ENCODE results near the gene JAG1.

JAG1 gene

DNA sequence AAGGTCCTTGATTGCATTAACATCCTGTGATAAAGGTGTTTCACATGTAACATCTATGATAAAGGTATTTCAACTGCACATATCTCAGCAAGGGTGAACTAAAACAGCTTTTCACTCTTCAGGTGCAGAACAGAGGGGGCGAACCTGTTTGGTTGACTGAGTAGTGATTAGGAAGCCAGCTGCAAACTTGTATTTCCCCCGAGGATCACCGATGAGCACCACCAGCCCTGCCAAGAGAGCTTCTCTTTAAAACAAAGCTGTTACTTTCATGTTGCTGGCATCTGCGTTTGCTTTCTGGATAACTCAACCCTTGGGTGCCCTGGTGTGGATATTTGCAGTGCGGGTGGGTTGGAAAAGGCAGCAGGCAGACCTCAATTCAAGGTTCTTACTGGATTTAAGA is 39.6 kb downstream of the JAG1 start:
- Histone ChIP-seq H3K27me3 (replicated peaks; ENCODE audit: control insufficient read depth, insufficient read depth, low read length) (no peaks in the 10 kb centered on the region), H3K4me1 (ENCODE audit: control insufficient read depth, insufficient read depth, low read length) (peaks cover 41% of the 10 kb centered on the region)

DNA sequence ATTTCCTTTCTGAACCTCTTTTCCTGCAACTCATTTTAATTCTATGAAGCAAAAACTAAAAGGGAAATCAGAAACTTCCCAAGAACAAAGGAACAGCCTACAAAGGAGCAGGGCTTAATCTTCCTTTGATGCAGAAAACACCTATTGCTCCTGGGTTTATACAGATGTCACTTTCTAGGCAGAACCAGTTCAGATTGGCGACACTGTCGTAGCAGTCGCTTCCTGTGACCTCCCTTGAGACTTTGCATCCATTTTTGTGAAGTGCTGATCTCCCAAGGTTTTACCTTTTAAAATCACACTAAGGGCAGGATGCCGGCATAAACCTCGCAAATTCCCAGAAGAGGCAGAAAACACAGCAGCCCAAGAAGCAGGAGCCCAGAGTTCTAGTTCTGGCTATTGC is 40.1 kb downstream of the JAG1 start:
- no peaks in the 10 kb centered on the region for H3K9me3 ChIP-seq (ENCODE audit: control insufficient read depth, low read length)
- peaks cover 41% of the 10 kb centered on the region for H3K4me1 ChIP-seq (ENCODE audit: control insufficient read depth, insufficient read depth, low read length)
- DNase-seq (ENCODE audit: low read depth): no peak
- H3K36me3 ChIP-seq (ENCODE audit: control insufficient read depth, insufficient read depth, low read length, severe bottlenecking): peaks cover 11% of the 10 kb centered on the region
- H3K27me3 ChIP-seq (replicated peaks; ENCODE audit: control insufficient read depth, insufficient read depth, low read length): no peaks in the 10 kb centered on the region
- H3K4me3 ChIP-seq (ENCODE audit: low read length): no peak overlapping the region
- H3K9ac ChIP-seq (ENCODE audit: low read length): no peak overlapping the region

More for the DNA sequence above, 39.6 kb downstream of the JAG1 start:
- Histone ChIP-seq H3K36me3 (ENCODE audit: control insufficient read depth, insufficient read depth, low read length, severe bottlenecking) (peaks cover 16% of the 10 kb centered on the region), H3K4me3 (ENCODE audit: low read length) (no peak overlapping the region), H3K9ac (ENCODE audit: low read length) (no peak overlapping the region), H3K9me3 (ENCODE audit: control insufficient read depth, low read length) (no peaks in the 10 kb centered on the region)
- no peak for DNase-seq (ENCODE audit: low read depth)

DNA sequence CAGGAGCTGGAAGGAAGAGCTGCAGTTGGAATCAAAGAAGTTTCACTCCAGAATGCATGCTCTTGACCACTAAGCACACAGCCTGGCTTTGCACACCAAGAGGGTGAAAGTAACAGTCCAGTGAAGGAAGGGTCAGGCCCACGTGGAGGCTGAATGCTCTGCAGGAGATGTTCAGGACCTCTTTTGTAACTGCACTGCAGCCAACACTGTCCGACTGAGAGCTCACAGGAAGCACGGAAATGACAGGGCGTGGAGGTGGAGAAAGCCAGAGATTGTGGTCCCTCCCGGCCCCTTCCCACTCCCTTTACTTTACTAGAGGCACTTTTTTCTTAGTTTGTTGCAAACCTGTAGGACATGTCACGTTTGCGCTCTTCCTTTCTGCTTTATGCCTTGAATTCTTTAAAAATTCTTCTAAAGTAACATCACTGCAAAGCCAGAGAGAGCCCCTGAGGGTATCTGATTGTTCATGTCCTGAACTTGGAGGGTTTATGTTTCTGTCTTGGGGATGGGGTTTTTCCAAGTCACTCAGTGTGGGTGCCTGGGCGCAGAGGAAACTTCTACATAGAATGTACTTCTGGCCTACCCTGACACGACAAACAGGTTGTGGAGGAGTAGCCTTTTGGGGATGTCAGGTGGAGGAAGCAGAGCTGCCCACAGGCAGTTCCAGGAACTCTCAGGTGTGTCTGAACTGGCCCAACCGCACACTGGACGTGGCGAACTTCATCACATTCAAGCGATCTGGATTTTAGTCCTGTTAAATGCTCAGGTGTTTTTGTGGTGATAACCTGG is 40.9 kb downstream of the JAG1 start:
- Histone ChIP-seq H3K4me1 (ENCODE audit: control insufficient read depth, insufficient read depth, low read length) (peaks cover 45% of the 10 kb centered on the region), H3K27me3 (replicated peaks; ENCODE audit: control insufficient read depth, insufficient read depth, low read length) (no peaks in the 10 kb centered on the region), H3K4me3 (ENCODE audit: low read length) (no peak overlapping the region), H3K9ac (ENCODE audit: low read length) (no peak overlapping the region), H3K9me3 (ENCODE audit: control insufficient read depth, low read length) (no peaks in the 10 kb centered on the region), H3K36me3 (ENCODE audit: control insufficient read depth, insufficient read depth, low read length, severe bottlenecking) (peaks cover 4% of the 10 kb centered on the region)
- DNase-seq (ENCODE audit: low read depth): no peak

DNA sequence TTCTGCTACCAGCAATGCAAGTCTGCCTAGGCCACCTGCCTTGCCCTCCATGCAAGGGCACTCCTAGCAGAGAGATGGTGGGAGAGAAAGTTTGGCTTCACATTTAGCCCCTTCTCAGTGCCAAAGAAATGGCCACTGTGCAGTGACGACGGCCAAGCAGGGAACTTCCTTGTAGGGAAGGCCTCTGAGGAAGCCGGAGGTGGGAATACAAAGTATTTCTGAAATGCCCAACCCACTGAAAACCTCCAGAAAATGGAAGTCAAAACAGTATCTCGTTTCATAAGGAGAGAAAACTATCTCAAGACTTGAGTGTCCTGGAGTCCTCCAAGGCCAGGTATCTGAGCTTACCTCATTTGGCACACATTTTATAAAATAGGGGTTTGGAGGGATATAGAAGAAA is 42.7 kb downstream of the JAG1 start:
- Histone ChIP-seq H3K4me3 (ENCODE audit: low read length) (no peak overlapping the region), H3K27me3 (replicated peaks; ENCODE audit: control insufficient read depth, insufficient read depth, low read length) (no peaks in the 10 kb centered on the region), H3K36me3 (ENCODE audit: control insufficient read depth, insufficient read depth, low read length, severe bottlenecking) (no peaks in the 10 kb centered on the region), H3K9ac (ENCODE audit: low read length) (no peak overlapping the region), H3K9me3 (ENCODE audit: control insufficient read depth, low read length) (no peaks in the 10 kb centered on the region), H3K4me1 (ENCODE audit: control insufficient read depth, insufficient read depth, low read length) (peaks cover 44% of the 10 kb centered on the region)
- no peak for DNase-seq (ENCODE audit: low read depth)

DNA sequence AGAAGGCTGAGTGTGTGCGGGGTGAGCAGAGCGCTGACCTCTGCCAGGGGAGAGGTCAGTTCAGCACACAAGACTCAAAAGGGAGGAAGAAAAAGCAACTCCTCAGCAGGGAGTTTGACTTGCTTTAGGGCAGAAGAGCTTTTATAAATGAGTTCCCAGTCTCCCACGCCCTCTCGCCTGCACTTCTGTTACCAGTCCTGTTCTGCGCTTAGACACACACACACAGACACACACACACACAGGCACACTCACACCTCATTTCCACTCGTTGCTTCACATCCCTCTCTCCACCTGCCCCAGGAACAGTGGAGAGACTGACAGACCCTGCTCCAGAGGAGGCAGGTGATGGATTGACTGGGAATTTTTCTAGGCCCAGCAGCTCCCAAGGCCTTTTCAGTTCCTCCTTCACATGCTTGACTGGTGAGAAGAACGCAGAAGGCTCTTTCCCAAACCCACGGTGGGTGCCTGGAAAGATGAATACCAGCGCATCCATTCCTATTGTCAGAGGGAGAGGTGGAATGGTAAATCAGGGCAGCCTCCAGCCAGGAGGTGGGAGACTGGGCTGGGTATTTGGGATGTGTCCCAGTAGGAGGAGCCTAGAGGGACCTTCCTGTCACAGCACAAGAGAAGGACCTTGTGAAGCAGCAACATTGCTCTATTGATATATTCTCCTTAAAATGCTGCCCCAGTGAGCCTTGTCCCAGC is 43.7 kb downstream of the JAG1 start:
- Histone ChIP-seq H3K27me3 (replicated peaks; ENCODE audit: control insufficient read depth, insufficient read depth, low read length) (no peaks in the 10 kb centered on the region), H3K4me1 (ENCODE audit: control insufficient read depth, insufficient read depth, low read length) (peaks cover 34% of the 10 kb centered on the region), H3K9ac (ENCODE audit: low read length) (no peak overlapping the region), H3K9me3 (ENCODE audit: control insufficient read depth, low read length) (no peaks in the 10 kb centered on the region), H3K4me3 (ENCODE audit: low read length) (no peak overlapping the region), H3K36me3 (ENCODE audit: control insufficient read depth, insufficient read depth, low read length, severe bottlenecking) (no peaks in the 10 kb centered on the region)
- DNase-seq (ENCODE audit: low read depth): no peak

- H3K27me3 ChIP-seq (replicated peaks; ENCODE audit: control insufficient read depth, insufficient read depth, low read length): no peaks in the 10 kb centered on the region
- no peaks in the 10 kb centered on the region for H3K36me3 ChIP-seq (ENCODE audit: control insufficient read depth, insufficient read depth, low read length, severe bottlenecking)
- peak overlapping the region; percentile 9 for H3K4me3 ChIP-seq (ENCODE audit: low read length)
- DNase-seq (ENCODE audit: low read depth): peak; percentile 38
- H3K9me3 ChIP-seq (ENCODE audit: control insufficient read depth, low read length): no peaks in the 10 kb centered on the region
- H3K4me1 ChIP-seq (ENCODE audit: control insufficient read depth, insufficient read depth, low read length): peaks cover 44% of the 10 kb centered on the region
- H3K9ac ChIP-seq (ENCODE audit: low read length): no peak overlapping the region
Measured at GRCh38 chr20:10626896-10627295, 46.9 kb downstream of the JAG1 start.

DNA sequence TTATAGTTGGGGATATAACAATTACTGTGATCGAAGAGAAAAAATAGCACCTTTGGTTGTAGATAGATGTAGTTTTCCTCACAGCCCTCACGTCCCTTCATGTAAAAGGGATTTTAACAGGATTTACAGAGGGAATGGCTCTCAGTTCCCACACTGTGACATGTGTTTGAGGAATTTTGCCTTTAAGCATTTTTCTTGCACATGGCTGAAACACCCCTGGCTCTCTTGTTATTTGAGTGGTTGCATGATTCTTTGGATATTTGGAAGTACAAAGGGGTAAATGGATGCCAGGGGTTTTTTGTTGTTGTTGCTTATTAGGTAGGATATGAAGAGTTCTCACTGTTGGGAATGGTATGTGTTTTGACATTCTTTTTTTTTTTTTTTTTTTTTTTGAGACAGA is 48.2 kb downstream of the JAG1 start:
- Histone ChIP-seq H3K4me1 (ENCODE audit: control insufficient read depth, insufficient read depth, low read length) (peaks cover 44% of the 10 kb centered on the region), H3K4me3 (ENCODE audit: low read length) (no peak overlapping the region), H3K9ac (ENCODE audit: low read length) (no peak overlapping the region), H3K9me3 (ENCODE audit: control insufficient read depth, low read length) (no peaks in the 10 kb centered on the region), H3K36me3 (ENCODE audit: control insufficient read depth, insufficient read depth, low read length, severe bottlenecking) (no peaks in the 10 kb centered on the region), H3K27me3 (replicated peaks; ENCODE audit: control insufficient read depth, insufficient read depth, low read length) (no peaks in the 10 kb centered on the region)
- peak; percentile 46 for DNase-seq (ENCODE audit: low read depth)

DNA sequence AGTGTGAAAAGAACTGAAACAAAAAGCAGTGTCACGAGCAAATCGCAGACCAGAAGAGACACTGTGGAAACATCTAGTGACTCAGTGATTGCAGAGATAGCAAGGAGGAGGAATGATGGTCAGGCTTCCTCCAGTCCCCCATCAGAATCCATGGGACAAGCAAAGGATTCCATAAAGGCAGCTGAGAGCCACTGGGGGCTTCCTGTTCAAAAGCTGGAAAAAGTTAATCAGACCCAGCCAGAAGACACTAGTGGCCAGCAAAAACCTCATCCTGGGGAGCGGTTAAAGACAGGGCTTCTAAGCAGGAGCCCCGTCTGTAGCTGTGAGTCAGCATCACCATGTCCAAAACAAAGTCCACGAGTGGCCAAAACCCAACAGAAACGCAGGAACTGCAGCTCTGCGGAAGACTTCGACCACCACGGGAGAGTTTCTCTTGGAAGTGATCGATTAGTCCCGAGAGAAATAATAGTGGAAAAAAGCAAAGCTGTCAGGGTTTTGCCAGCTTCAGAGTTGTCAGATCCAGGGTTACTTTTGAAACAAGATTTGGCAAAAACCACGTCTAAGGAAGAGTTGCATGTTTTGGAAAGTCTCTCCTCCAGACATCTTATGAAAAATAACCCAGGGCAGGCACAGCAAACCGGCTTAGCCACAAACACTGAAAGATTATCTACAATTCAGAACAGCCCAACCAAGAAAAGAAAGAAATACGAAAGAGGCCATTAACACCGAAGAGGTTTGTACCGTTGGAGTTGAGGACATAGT is 51.0 kb downstream of the JAG1 start:
- Histone ChIP-seq H3K27me3 (replicated peaks; ENCODE audit: control insufficient read depth, insufficient read depth, low read length) (no peaks in the 10 kb centered on the region), H3K9me3 (ENCODE audit: control insufficient read depth, low read length) (no peaks in the 10 kb centered on the region), H3K4me3 (ENCODE audit: low read length) (peak overlapping the region; percentile 71), H3K36me3 (ENCODE audit: control insufficient read depth, insufficient read depth, low read length, severe bottlenecking) (no peaks in the 10 kb centered on the region), H3K4me1 (ENCODE audit: control insufficient read depth, insufficient read depth, low read length) (peaks cover 46% of the 10 kb centered on the region), H3K9ac (ENCODE audit: low read length) (peak overlapping the region; percentile 76)
- peak; percentile 71 for DNase-seq (ENCODE audit: low read depth)

GRCh38 chr20:10621149-10621548 is 52.6 kb downstream of the JAG1 start:
- Histone ChIP-seq H3K9me3 (ENCODE audit: control insufficient read depth, low read length) (no peaks in the 10 kb centered on the region), H3K27me3 (replicated peaks; ENCODE audit: control insufficient read depth, insufficient read depth, low read length) (no peaks in the 10 kb centered on the region), H3K4me3 (ENCODE audit: low read length) (no peak overlapping the region), H3K9ac (ENCODE audit: low read length) (no peak overlapping the region), H3K36me3 (ENCODE audit: control insufficient read depth, insufficient read depth, low read length, severe bottlenecking) (no peaks in the 10 kb centered on the region), H3K4me1 (ENCODE audit: control insufficient read depth, insufficient read depth, low read length) (peaks cover 29% of the 10 kb centered on the region)
- DNase-seq (ENCODE audit: low read depth): no peak

DNA sequence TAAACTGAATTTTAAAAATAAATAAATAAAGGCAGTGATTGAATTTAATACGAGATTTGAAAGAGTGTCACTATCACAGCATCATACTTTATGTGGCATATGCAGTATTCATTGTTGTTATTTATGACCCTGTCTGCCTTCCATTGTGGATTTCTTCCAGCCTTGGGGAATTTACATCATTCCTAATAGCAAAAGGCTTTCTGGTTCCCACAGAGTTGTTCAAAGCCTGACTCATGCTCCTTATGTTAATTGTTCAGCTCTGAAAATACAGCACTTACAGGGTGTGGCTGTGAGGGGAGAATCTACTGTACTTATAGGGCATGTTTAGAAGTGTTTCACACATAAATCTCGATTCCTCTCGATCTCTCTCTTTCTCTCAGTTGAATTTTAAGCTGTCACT is 54.4 kb downstream of the JAG1 start:
- Histone ChIP-seq H3K36me3 (ENCODE audit: control insufficient read depth, insufficient read depth, low read length, severe bottlenecking) (no peaks in the 10 kb centered on the region), H3K9ac (ENCODE audit: low read length) (peak overlapping the region; percentile 24), H3K9me3 (ENCODE audit: control insufficient read depth, low read length) (no peaks in the 10 kb centered on the region), H3K4me1 (ENCODE audit: control insufficient read depth, insufficient read depth, low read length) (peaks cover 29% of the 10 kb centered on the region), H3K4me3 (ENCODE audit: low read length) (no peak overlapping the region), H3K27me3 (replicated peaks; ENCODE audit: control insufficient read depth, insufficient read depth, low read length) (no peaks in the 10 kb centered on the region)
- DNase-seq (ENCODE audit: low read depth): peak; percentile 92

DNA sequence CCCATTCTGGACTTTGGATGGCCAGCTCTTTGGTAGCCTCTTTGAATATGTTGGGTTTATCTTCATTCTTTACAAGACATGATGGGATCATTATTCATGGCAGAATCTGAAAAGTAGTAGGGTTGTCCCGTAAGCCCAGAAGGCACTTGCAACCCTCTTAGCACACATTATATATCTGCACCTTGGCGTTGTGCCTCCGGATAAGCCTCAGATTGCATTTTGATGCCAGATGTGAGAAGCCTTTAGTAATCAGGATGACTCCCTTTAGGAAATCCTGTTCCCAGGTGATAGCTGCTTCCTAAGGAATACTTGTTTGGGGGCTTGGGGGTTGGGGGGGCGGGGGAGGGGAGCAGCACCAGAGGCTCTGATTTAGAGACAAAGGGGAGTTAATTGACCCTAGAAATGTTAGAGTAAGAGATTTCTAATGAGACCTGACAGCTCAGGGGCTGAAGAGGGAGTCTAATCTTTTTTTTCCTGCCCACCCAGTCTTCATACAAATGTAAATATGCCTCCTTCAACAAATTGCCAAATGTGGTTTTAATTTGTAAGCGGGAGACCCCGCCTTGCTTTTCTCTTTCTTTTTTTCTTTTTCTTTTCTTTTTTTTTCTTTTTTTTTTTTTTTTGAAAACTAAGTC is 55.1 kb downstream of the JAG1 start:
- peaks cover 28% of the 10 kb centered on the region for H3K4me1 ChIP-seq (ENCODE audit: control insufficient read depth, insufficient read depth, low read length)
- H3K9ac ChIP-seq (ENCODE audit: low read length): no peak overlapping the region
- H3K4me3 ChIP-seq (ENCODE audit: low read length): no peak overlapping the region
- DNase-seq (ENCODE audit: low read depth): no peak
- no peaks in the 10 kb centered on the region for H3K36me3 ChIP-seq (ENCODE audit: control insufficient read depth, insufficient read depth, low read length, severe bottlenecking)
- no peaks in the 10 kb centered on the region for H3K27me3 ChIP-seq (replicated peaks; ENCODE audit: control insufficient read depth, insufficient read depth, low read length)
- H3K9me3 ChIP-seq (ENCODE audit: control insufficient read depth, low read length): no peaks in the 10 kb centered on the region
